ENCODE measurements around the gene INHBA.

DNA sequence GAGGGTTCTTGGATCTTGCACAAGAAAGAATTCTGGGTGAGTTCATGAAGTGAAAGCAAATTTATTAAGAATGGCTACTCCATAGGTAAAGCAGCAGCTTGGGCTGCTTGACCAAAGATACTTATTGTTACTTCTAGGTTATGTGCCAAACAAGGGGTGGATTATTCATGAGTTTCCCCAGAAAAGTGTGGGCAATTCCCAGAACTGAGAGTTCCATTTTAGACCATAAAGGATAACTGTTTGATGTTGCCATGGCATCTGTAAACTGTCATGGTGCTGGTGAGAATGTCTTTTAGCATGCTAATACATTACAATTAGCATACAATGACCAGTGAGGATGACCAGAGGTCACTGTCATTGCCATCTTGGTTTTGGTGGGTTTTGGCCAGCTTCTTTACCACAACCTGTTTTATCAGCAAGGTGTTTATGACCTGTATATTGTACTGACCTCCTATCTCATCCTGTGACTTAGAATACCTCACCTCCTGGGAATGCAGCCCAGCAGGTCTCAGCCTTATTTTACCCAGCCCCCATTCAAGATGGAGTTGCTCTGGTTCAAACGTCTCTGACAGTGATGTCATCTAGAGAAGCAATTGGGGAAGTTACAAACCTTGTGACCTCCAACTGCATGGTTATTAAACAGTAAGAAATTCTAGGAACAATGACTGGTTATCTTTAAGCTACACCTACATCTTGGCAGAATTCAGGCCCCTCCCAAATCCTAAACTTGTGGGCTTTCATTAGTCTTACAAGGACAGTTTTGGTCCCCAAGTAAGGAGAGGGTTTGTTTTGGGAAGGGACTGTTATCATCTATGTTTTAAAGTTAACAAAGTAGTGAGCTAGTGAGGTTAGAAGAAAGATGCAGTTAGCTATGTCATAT lies 48.0 kb upstream of the INHBA start:
- TF ChIP-seq EP300 (IDR thresholded peaks at IDR 0.05; ENCODE audit: borderline replicate concordance) (no peak), RAD21 (IDR thresholded peaks at IDR 0.05; ENCODE audit: low read depth) (no peak)
